HCT116 (cell line): ENCODE measurements around the gene LRBA. TPM values are rescaled to one million over a fixed set of nuclear protein-coding genes. Genes with fewer than 3 reads are reported as not detected.

Experiments
- ATAC-seq: fragments of 200-7000 bp; cut with Tn5 transposase; 2 replicates; pipeline ENCODE4 v1.9.1; 2020; ENCODE audit warnings: mild to moderate bottlenecking, moderate library complexity
- BruUV-seq: library from RNA; stranded (reverse); fragments of 400-500 nt; replicated peaks from 2 replicates; lab custom pipeline; 2021; lab: Mats Ljungman, UMichigan
- CTCF ChIA-PET: fragments of 300-600 bp; sonication (Branson Sonifier 250); formaldehyde crosslinking; loops from one replicate; lab custom pipeline; 2021; ENCODE audit warnings: antibody characterized with exemption; lab: Charles Lee
- POLR2A ChIA-PET: fragments of 300-600, 350-600 bp; sonication (Branson Sonifier 250); formaldehyde crosslinking; loops from one replicate; lab custom pipeline; 2021; ENCODE audit warnings: antibody characterized with exemption; lab: Charles Lee
- RAD21 ChIA-PET, 2 experiments: fragments of 300-600 bp; sonication (Branson Sonifier 250); formaldehyde crosslinking; loops; one replicate each; lab custom pipeline; 2023; ENCODE audit warnings: low total read pairs in 2 of 2; ENCODE audit not compliant: uncharacterized antibody in 2 of 2, unreplicated experiment in 2 of 2, low non-redundant PET in 1 of 2; lab: Charles Lee
- DNase-seq: peaks from one replicate; pipeline ENCODE4 v3.0.0-alpha.2; 2010; ENCODE audit warnings: low read depth, low spot score
- H2AFZ ChIP-seq: fragments of 200-600 bp; shearing (Covaris generic), sonication (generic); 2 replicates; pipeline ENCODE4 v1.6.1; 2017; ENCODE audit warnings: low read depth, mixed run types, mixed read lengths, antibody characterized with exemption, low read length; ENCODE audit not compliant: poor library complexity, severe bottlenecking
- H3K27ac ChIP-seq: 2 replicates; pipeline ENCODE4 v1.5.1; 2012; ENCODE audit warnings: low read depth, low read length
- H3K27me3 ChIP-seq: fragments of 200-600 bp; sonication (generic); 2 replicates; pipeline ENCODE4 v1.6.1; 2016; ENCODE audit warnings: mixed run types, low read length, mixed read lengths; ENCODE audit not compliant: insufficient read depth
- H3K36me3 ChIP-seq, 2 experiments: fragments of 200-500 bp in 1 of 2; fragments of 200-600 bp in 1 of 2; sonication (Bioruptor generic) in 1 of 2; sonication (generic) in 1 of 2; 2 replicates each; pipeline versions ENCODE4 v1.5.1 to v1.6.1; 2014 to 2016; ENCODE audit warnings: low read length in 2 of 2, inconsistent platforms in 1 of 2, mixed read lengths in 1 of 2, mixed run types in 1 of 2; ENCODE audit not compliant: insufficient read depth in 2 of 2, control insufficient read depth in 1 of 2
- H3K4me1 ChIP-seq, 2 experiments: fragments of 200-600 bp in 1 of 2; sonication (generic) in 1 of 2; 2 replicates each; pipeline versions ENCODE4 v1.5.1 to v1.6.1; 2012 to 2017; ENCODE audit warnings: low read length in 2 of 2, inconsistent platforms in 1 of 2, mild to moderate bottlenecking in 1 of 2, mixed read lengths in 1 of 2, mixed run types in 1 of 2, moderate library complexity in 1 of 2; ENCODE audit not compliant: insufficient read depth in 2 of 2, control insufficient read depth in 1 of 2
- H3K4me2 ChIP-seq: fragments of 200-600 bp; sonication (generic); 2 replicates; pipeline ENCODE4 v1.6.1; 2017; ENCODE audit warnings: mixed run types, low read length, mixed read lengths
- H3K4me3 ChIP-seq, 2 experiments: fragments of 200-600 bp in 1 of 2; sonication (generic) in 1 of 2; replicated peaks in 1 of 2; 2 replicates each; pipeline ENCODE4 v1.5.1; 2011 to 2016; ENCODE audit warnings: low read length in 2 of 2, control low read depth in 1 of 2, low read depth in 1 of 2, mild to moderate bottlenecking in 1 of 2, mixed read lengths in 1 of 2, mixed run types in 1 of 2
- H3K79me2 ChIP-seq: fragments of 200-600 bp; sonication (generic); 2 replicates; pipeline ENCODE4 v1.6.1; 2017; ENCODE audit warnings: mild to moderate bottlenecking, mixed run types, low read length, moderate library complexity, mixed read lengths; ENCODE audit not compliant: insufficient read depth
- H3K9ac ChIP-seq: fragments of 200-600 bp; sonication (generic); 2 replicates; pipeline ENCODE4 v1.6.1; 2016; ENCODE audit warnings: low read length, mixed read lengths
- H3K9me2 ChIP-seq: fragments of 200-600 bp; sonication (generic), shearing (Covaris generic); 2 replicates; pipeline ENCODE4 v1.6.1; 2017; ENCODE audit warnings: mixed run types, mild to moderate bottlenecking, moderate library complexity; ENCODE audit not compliant: insufficient read depth
- H3K9me3 ChIP-seq, 2 experiments: fragments of 200-500 bp in 1 of 2; fragments of 200-600 bp in 1 of 2; sonication (Bioruptor generic) in 1 of 2; sonication (generic) in 1 of 2; 2 replicates each; pipeline ENCODE4 v1.6.1; 2014 to 2017; ENCODE audit warnings: low read length in 2 of 2, mixed read lengths in 2 of 2, inconsistent platforms in 1 of 2, low read depth in 1 of 2, mild to moderate bottlenecking in 1 of 2, mixed run types in 1 of 2, moderate library complexity in 1 of 2; ENCODE audit not compliant: control insufficient read depth in 1 of 2, insufficient read depth in 1 of 2
- H4K20me1 ChIP-seq: fragments of 200-600 bp; sonication (generic), shearing (Covaris generic); 2 replicates; pipeline ENCODE4 v1.6.1; 2017; ENCODE audit warnings: mixed run types, mild to moderate bottlenecking, moderate library complexity; ENCODE audit not compliant: insufficient read depth
- EGR1 ChIP-seq: IDR thresholded peaks from 2 replicates; pipeline ENCODE4 v1.6.1; 2012; ENCODE audit warnings: low read depth
- ELF1 ChIP-seq: IDR thresholded peaks from 2 replicates; pipeline ENCODE4 v1.6.1; 2012; ENCODE audit warnings: low read depth, borderline replicate concordance
- EZH2 ChIP-seq: fragments of 200-600 bp; sonication (generic); IDR thresholded peaks from 2 replicates; pipeline ENCODE4 v1.6.1; 2017; ENCODE audit warnings: antibody characterized with exemption, mixed run types
- EZH2phosphoT487 ChIP-seq: fragments of 200-600 bp; IDR thresholded peaks from 2 replicates; pipeline ENCODE4 v1.6.1; 2018; ENCODE audit warnings: antibody characterized with exemption, borderline replicate concordance
- POLR2A ChIP-seq: IDR thresholded peaks from 2 replicates; pipeline ENCODE4 v1.7.0; 2011; ENCODE audit warnings: borderline replicate concordance; ENCODE audit not compliant: insufficient read depth, insufficient read length; ENCODE audit errors: extremely low read depth
- SIN3A ChIP-seq: IDR thresholded peaks from 2 replicates; pipeline ENCODE4 v1.6.1; 2012; ENCODE audit warnings: low read depth
- SP1 ChIP-seq: IDR thresholded peaks from 2 replicates; pipeline ENCODE4 v1.6.1; 2012; ENCODE audit warnings: low read depth
- ZNF274 ChIP-seq: fragments of 200-500 bp; sonication (Bioruptor generic); IDR thresholded peaks from 2 replicates; pipeline ENCODE4 v1.6.1; 2014; ENCODE audit warnings: mild to moderate bottlenecking, low read depth, low read length, inconsistent platforms
- intact Hi-C: fragments of 100-400 bp; cut with micrococcal nuclease; formaldehyde crosslinking; loops from 2 replicates; pipeline ENCODE4 v1.10.0; 2022
- total RNA-seq: library from RNA; stranded (reverse); gene quantifications from one replicate; pipeline ENCODE4 v1.2.1, GENCODE V29; 2021; ENCODE audit not compliant: unreplicated experiment
- TF ChIP-seq, protein P1 (sequence below), 3 experiments: fragments of 200-600 bp in 1 of 3; sonication (generic) in 1 of 3; IDR thresholded peaks in 2 of 3; conservative IDR thresholded peaks in 1 of 3; 2 replicates each; pipeline ENCODE4 v1.5.1; 2012 to 2017; ENCODE audit warnings: low read depth in 2 of 3, low read length in 2 of 3, antibody characterized with exemption in 1 of 3, borderline replicate concordance in 1 of 3, control low read depth in 1 of 3, mild to moderate bottlenecking in 1 of 3, mixed read lengths in 1 of 3, mixed run types in 1 of 3, moderate library complexity in 1 of 3; ENCODE audit not compliant: insufficient read depth in 1 of 3
- TF ChIP-seq, protein P2 (sequence below): IDR thresholded peaks from 2 replicates; pipeline ENCODE4 v1.6.1; 2012
- TF ChIP-seq, protein P3 (sequence below): IDR thresholded peaks from 2 replicates; pipeline ENCODE4 v1.6.1; 2012; ENCODE audit warnings: low read depth

The LRBA gene
- total RNA-seq, 1 experiment from 2014 or later: 79.8 TPM

DNA sequence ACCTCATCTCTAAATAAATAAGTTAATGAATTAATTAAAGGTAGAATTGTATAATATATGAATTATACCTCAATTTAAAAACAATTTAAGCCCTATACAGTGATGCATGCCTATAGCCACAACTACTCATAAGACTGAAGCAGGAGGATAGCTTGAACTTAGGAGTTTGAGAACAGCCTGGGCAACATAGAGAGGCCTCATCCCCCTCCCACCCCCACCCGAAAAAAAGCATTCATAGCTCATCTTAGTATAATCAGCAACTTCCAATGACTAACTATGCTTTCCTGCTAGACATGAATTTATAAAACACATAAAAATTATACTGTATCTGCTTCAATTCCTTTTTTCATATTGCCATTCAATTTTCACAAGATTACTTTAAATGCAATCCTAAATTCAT is 1.6 kb downstream of the LRBA start:
- ATAC-seq (no peak), DNase-seq (no peak)
- TF ChIP-seq ELF1 (no peak), EGR1 (no peak), EZH2 (no peak), ZNF274 (no peak), EZH2phosphoT487 (no peak), POLR2A (no peak), SIN3A (no peak), SP1 (no peak)
- TF ChIP-seq, protein P1, sequence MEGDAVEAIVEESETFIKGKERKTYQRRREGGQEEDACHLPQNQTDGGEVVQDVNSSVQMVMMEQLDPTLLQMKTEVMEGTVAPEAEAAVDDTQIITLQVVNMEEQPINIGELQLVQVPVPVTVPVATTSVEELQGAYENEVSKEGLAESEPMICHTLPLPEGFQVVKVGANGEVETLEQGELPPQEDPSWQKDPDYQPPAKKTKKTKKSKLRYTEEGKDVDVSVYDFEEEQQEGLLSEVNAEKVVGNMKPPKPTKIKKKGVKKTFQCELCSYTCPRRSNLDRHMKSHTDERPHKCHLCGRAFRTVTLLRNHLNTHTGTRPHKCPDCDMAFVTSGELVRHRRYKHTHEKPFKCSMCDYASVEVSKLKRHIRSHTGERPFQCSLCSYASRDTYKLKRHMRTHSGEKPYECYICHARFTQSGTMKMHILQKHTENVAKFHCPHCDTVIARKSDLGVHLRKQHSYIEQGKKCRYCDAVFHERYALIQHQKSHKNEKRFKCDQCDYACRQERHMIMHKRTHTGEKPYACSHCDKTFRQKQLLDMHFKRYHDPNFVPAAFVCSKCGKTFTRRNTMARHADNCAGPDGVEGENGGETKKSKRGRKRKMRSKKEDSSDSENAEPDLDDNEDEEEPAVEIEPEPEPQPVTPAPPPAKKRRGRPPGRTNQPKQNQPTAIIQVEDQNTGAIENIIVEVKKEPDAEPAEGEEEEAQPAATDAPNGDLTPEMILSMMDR (IDR thresholded peaks at IDR 0.05 in 2 of 3, conservative IDR thresholded peaks at IDR 0.05 in 1 of 3; ENCODE audit: borderline replicate concordance in 1 of 3, insufficient read depth in 1 of 3, low read depth in 2 of 3, low read length in 2 of 3): no peak
- TF ChIP-seq, protein P2, sequence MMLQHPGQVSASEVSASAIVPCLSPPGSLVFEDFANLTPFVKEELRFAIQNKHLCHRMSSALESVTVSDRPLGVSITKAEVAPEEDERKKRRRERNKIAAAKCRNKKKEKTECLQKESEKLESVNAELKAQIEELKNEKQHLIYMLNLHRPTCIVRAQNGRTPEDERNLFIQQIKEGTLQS: no peak
- TF ChIP-seq, protein P3, sequence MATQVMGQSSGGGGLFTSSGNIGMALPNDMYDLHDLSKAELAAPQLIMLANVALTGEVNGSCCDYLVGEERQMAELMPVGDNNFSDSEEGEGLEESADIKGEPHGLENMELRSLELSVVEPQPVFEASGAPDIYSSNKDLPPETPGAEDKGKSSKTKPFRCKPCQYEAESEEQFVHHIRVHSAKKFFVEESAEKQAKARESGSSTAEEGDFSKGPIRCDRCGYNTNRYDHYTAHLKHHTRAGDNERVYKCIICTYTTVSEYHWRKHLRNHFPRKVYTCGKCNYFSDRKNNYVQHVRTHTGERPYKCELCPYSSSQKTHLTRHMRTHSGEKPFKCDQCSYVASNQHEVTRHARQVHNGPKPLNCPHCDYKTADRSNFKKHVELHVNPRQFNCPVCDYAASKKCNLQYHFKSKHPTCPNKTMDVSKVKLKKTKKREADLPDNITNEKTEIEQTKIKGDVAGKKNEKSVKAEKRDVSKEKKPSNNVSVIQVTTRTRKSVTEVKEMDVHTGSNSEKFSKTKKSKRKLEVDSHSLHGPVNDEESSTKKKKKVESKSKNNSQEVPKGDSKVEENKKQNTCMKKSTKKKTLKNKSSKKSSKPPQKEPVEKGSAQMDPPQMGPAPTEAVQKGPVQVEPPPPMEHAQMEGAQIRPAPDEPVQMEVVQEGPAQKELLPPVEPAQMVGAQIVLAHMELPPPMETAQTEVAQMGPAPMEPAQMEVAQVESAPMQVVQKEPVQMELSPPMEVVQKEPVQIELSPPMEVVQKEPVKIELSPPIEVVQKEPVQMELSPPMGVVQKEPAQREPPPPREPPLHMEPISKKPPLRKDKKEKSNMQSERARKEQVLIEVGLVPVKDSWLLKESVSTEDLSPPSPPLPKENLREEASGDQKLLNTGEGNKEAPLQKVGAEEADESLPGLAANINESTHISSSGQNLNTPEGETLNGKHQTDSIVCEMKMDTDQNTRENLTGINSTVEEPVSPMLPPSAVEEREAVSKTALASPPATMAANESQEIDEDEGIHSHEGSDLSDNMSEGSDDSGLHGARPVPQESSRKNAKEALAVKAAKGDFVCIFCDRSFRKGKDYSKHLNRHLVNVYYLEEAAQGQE: no peak
- H3K4me2 ChIP-seq: peak overlapping the region; percentile 83
- H3K27me3 ChIP-seq: no peaks in the 10 kb centered on the region
- POLR2A ChIA-PET: no interaction called here
- H3K27ac ChIP-seq: peak overlapping the region; percentile 18; the same call in 1 of the 2 replicates
- peak overlapping the region; percentile 80 to 85 for H3K4me3 ChIP-seq
- H3K4me1 ChIP-seq: peaks cover 22 to 35% of the 10 kb centered on the region in 2 experiments
- CTCF ChIA-PET: no interaction called here
- BruUV-seq: no TSS peak
- intact Hi-C loops: no loop called here
- peaks cover 63% of the 10 kb centered on the region for H3K79me2 ChIP-seq
- no peaks in the 10 kb centered on the region for H3K9me2 ChIP-seq
- RAD21 ChIA-PET: no interaction called here
- no peaks in the 10 kb centered on the region for H3K9me3 ChIP-seq
- peaks cover 9% of the 10 kb centered on the region; the same call in 1 of the 2 replicates for H4K20me1 ChIP-seq
- H3K9ac ChIP-seq: peak overlapping the region; percentile 95
- H3K36me3 ChIP-seq: peaks cover 0 to 15% of the 10 kb centered on the region in 2 experiments; a peak in 2 of 4 replicates
- no peak overlapping the region for H2AFZ ChIP-seq
